Activated CD4-positive, CD25-positive, alpha-beta regulatory T cell treated with anti-CD3 and anti-CD28 coated beads, Interleukin-2, amount 50 U/mL, for 16 hours (primary cell): Measurements from ENCODE around the gene CACNA1C.

ENCODE experiments used
- DNase-seq: peaks from one replicate; pipeline ENCODE4 v3.0.0-alpha.2; 2020; ENCODE audit warnings: low read depth, low spot score

The CACNA1C gene

GRCh38 chr12:2052826-2053678 lies at the start of gene CACNA1C:
TSS of gene CACNA1C (plus strand) at chr12:2052987. CDS start at chr12:2053563, 576 bp downstream.
- DNase-seq, result no peak

GRCh38 chr12:2003676-2004112 lies 49.1 kb upstream of the CACNA1C start:
- no peak for DNase-seq

- peak; percentile 86 for DNase-seq
Observed at GRCh38 chr12:2004113-2004929, 48.5 kb upstream of the CACNA1C start, which contains the start of gene DCP1B. TSS of gene DCP1B (minus strand) at chr12:2004457. CDS start at chr12:2004431, 26 bp downstream.

DNA sequence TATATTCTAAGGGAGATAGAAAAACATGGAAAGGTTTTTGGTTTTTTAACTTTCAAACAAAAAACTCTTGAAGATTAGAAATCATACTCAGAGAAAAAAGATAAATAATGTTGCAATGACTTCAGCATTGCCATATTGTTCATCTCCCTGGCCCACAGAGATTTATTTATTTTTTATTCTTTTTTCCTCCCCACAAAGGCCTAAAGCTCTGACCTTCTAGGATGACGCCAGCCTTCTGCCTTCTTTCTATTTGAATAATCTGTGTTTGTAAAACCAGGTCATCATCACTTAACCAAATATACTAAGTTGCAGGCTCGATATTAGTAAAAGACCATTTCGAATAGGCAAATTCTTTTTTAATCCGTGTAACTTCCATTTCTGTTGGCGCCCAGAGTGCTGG lies 44.1 kb upstream of the CACNA1C start:
- no peak for DNase-seq

GRCh38 chr12:2009623-2010022 lies 43.2 kb upstream of the CACNA1C start:
- DNase-seq, result no peak

DNA sequence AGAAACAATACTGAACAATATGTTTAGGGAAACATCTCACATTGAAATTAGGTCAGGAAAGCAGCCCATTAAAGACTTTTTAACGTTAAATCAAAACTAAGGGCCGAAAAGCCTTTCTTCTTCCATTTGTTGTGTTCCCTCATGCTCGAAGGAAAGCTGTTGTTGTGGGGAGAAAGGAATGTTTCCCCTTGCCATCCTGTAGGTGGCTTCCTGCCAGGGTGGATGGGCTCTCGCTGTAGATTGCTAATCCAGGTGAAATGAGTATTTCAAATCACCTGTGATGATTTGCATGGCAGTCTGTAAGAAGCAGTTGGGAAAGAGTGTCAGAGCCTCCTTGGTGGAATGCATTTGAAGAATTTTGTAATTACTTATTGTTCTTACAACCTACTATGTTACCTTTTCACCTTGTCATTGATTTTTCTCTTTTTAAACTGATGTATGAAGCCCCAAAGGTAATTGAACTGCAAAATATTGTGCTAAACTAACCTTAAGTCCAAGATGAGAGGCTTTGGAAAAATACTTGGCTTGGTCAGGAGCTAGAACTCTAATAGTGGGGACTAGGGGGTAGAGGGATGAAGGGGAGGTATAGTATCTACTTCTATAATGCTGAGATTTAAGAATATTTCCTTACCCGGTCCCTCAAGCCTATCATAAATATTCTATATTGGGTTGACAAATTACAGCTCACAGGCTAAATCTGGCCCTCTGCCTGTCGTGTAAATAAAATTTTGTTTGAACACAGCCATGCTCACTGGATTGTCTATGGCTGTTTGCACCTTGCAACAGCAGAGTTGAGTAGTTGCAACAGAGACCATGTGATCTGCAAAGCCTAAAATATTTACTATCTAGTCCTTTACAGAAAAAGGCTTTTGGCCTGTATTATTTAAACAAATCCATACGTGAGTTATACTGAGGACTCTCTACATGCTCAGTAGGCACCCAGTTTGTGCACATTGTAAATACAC lies 40.9 kb upstream of the CACNA1C start:
- no peak for DNase-seq

DNA sequence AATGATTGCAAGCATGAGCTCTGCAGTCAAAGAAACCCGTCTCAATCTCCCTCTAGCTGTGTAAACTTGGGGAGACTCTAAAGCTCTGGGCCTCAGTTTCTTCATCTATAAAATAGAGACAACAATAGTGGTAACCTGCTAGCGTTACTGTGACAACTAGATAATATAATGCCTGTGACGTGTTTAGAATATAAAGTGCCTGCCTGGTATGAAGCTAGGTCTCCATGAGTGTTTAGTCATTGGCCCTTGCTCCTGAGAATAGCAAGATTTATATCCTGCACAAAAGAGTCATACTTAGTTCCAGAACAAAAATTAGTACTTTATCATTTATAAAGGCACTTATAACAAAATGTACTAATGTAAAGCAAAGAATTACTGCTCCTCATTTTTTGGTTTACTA lies 39.7 kb upstream of the CACNA1C start:
- no peak for DNase-seq

GRCh38 chr12:2013527-2014223 lies 39.1 kb upstream of the CACNA1C start:
- DNase-seq, result no peak

GRCh38 chr12:2014231-2014630 lies 38.6 kb upstream of the CACNA1C start:
- no peak for DNase-seq

- no peak for DNase-seq
Observed at GRCh38 chr12:2016862-2017545, 35.8 kb upstream of the CACNA1C start.

DNA sequence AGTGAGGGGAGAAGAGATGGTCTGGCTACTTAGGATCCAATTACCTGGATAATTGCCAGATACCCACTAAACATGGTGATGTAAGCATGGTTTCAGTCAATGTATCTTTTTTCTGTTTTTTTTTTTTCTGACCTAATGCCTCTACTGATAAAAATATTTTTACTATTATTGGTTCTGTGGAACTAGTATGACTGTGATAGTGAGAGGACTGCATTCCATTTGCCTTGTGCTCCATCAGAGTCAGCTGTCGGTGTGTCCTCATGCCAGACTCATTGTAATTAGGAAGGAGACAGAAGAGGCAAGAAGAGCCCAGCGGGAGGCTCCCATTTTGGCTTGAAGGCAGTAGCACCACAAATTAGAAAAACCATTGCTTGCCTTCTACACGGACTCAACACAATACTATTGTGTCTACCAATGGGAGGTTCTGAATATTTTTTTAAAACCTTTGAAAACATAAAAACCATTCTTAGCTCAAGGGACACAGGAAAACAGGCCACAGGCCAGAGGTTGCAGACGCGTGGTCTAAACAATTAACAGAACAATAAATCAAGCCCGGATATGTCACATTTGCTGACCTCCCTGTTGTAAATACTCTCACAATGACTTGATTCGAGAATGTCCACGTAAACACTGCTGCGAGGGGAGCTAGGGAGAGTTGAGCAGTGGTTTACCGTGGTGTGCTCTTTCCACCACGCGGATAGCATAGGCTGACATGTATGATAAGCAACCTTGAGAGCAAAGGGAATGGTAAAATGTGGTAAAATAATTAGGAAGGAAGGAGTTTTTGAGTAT lies 35.0 kb upstream of the CACNA1C start:
- DNase-seq, result no peak

GRCh38 chr12:2018391-2018790 lies 34.4 kb upstream of the CACNA1C start:
- DNase-seq, result no peak

GRCh38 chr12:2019126-2019525 lies 33.7 kb upstream of the CACNA1C start:
- DNase-seq, result no peak

- no peak for DNase-seq
Observed at GRCh38 chr12:2020511-2020910, 32.3 kb upstream of the CACNA1C start.

GRCh38 chr12:2023365-2023764 lies 29.4 kb upstream of the CACNA1C start:
- DNase-seq, result no peak

DNA sequence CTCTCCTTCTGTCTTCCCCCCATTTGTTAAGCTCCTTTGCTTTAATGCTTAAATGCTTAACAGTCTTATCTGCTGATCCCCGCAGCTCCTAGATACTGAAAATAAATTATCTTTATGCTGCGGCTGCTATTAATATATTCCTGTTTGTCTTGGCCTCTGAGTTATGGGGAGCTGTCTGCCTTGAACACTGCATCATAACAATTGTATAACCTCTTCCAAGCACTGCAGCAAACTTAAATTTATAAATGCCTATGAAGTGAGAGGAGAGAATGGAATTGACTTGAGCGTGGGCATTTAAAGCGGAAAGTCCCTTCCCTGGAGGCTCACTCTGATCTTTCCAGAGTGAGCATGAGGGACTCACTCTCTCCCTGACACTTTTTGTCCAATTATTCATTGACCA lies 25.4 kb upstream of the CACNA1C start:
- no peak for DNase-seq

- DNase-seq, result no peak
Observed at GRCh38 chr12:2029851-2030250, 22.9 kb upstream of the CACNA1C start.

DNA sequence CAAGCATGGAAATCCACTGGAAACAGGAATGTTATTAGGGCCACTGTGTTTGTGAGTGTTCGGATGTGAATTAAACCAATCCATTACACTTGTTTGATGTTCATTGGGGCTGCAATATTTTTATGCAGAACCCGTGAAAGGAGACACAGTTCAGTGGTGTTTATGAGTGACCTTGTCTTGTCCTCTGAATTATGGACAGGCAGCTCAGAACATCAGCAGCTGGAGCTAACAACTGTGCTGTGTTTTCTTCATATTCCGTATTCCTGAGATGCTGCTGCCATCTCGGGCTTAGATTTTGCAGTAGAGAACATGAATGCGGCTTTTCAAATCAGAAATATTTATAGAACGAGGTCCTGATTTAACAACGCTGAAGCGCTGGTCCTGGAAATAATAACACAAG lies 20.3 kb upstream of the CACNA1C start:
- DNase-seq, result no peak
